GM12878 (cell line): ENCODE measurements around the gene COL19A1. TPM values are rescaled to one million over a fixed set of nuclear protein-coding genes. Genes with fewer than 3 reads are reported as not detected.

Source experiments
- ATAC-seq: fragments of 200-7000 bp; cut with Tn5 transposase; 3 replicates; pipeline ENCODE4 v1.9.1; 2020; ENCODE audit warnings: mild to moderate bottlenecking, moderate library complexity
- BruUV-seq: library from RNA; stranded (reverse); fragments of 400-500 nt; replicated peaks from 2 replicates; lab custom pipeline; 2021; lab: Mats Ljungman, UMichigan
- CTCF ChIA-PET: fragments of 300-600 bp; sonication (Branson Sonifier 250); formaldehyde crosslinking; extraction: SDS; loops from one replicate; lab custom pipeline; 2021; ENCODE audit warnings: inconsistent platforms; lab: Yijun Ruan, JAX
- POLR2A ChIA-PET: fragments of 350-600 bp; formaldehyde crosslinking; extraction: SDS; loops from one replicate; lab custom pipeline; 2021; ENCODE audit warnings: inconsistent platforms; lab: Charles Lee
- RAD21 ChIA-PET: fragments of 300-600 bp; sonication (Branson Sonifier 250); formaldehyde crosslinking; loops from one replicate; lab custom pipeline; 2023; ENCODE audit warnings: antibody characterized with exemption; ENCODE audit not compliant: unreplicated experiment; lab: Charles Lee
- SMC1A ChIA-PET: fragments of 300-600 bp; sonication (Branson Sonifier 250); formaldehyde crosslinking; loops from one replicate; lab custom pipeline; 2023; ENCODE audit not compliant: unreplicated experiment, uncharacterized antibody; lab: Charles Lee
- DNase-seq: peaks from one replicate; pipeline ENCODE4 v3.0.0-alpha.2; 2011; ENCODE audit warnings: low read depth, low spot score
- FAIRE-seq: peaks from 3 replicates; lab custom pipeline; 2011; peaks lifted over from hg19 to GRCh38; lab: Jason Lieb, UNC
- H2AFZ ChIP-seq: 2 replicates; pipeline ENCODE4 v1.6.0; 2011; ENCODE audit warnings: low read depth, low read length, control low read depth; ENCODE audit not compliant: control insufficient read depth
- H3K27ac ChIP-seq: 2 replicates; pipeline ENCODE4 v1.5.1; 2011; ENCODE audit warnings: control low read depth; ENCODE audit not compliant: control insufficient read depth, insufficient read depth
- H3K27me3 ChIP-seq, 2 experiments: replicated peaks in 1 of 2; 2 replicates each; pipeline versions ENCODE4 v1.6.0 to v1.6.1; 2011; ENCODE audit warnings: low read length in 1 of 2; ENCODE audit not compliant: control insufficient read depth in 2 of 2, insufficient read depth in 2 of 2
- H3K36me3 ChIP-seq, 2 experiments: 2 replicates each; pipeline ENCODE4 v1.5.1; 2011; ENCODE audit warnings: low read length in 1 of 2; ENCODE audit not compliant: control insufficient read depth in 2 of 2, insufficient read depth in 2 of 2
- H3K4me1 ChIP-seq: 2 replicates; pipeline ENCODE4 v1.6.1; 2011; ENCODE audit warnings: mild to moderate bottlenecking, low read length, moderate library complexity, mixed read lengths; ENCODE audit not compliant: control insufficient read depth, insufficient read depth
- H3K4me2 ChIP-seq: 2 replicates; pipeline ENCODE4 v1.6.0; 2011; ENCODE audit warnings: control low read depth; ENCODE audit not compliant: control insufficient read depth, insufficient read depth
- H3K4me3 ChIP-seq: fragments of 200-600 bp; sonication (generic); 2 replicates; pipeline ENCODE4 v1.5.1; 2016
- H3K79me2 ChIP-seq: 2 replicates; pipeline ENCODE4 v1.6.0; 2011; ENCODE audit warnings: low read length; ENCODE audit not compliant: control insufficient read depth, insufficient read depth
- H3K9ac ChIP-seq: 2 replicates; pipeline ENCODE4 v1.8.0; 2011; ENCODE audit warnings: low read length, control low read depth, mixed read lengths; ENCODE audit not compliant: control insufficient read depth, insufficient read depth
- H3K9me3 ChIP-seq: replicated peaks from 3 replicates; pipeline ENCODE4 v1.5.1; 2011; ENCODE audit warnings: mild to moderate bottlenecking, low read length; ENCODE audit not compliant: control insufficient read depth, insufficient read depth
- H4K20me1 ChIP-seq: 2 replicates; pipeline ENCODE4 v1.6.0; 2011; ENCODE audit not compliant: control insufficient read depth, insufficient read depth
- CBX3 ChIP-seq: fragments of 200-600 bp; sonication (generic); IDR thresholded peaks from 2 replicates; pipeline ENCODE4 v1.6.1; 2016; ENCODE audit warnings: low read depth, borderline replicate concordance
- NFYA ChIP-seq: IDR thresholded peaks from 2 replicates; pipeline ENCODE4 v1.6.1; 2011; ENCODE audit warnings: low read depth, mild to moderate bottlenecking, low read length, improper control_type of control experiment, borderline replicate concordance
- TCF3 ChIP-seq: IDR thresholded peaks from 2 replicates; pipeline ENCODE4 v1.6.1; 2012; ENCODE audit warnings: low read depth, mild to moderate bottlenecking, low read length, borderline replicate concordance; ENCODE audit not compliant: insufficient read depth
- WRNIP1 ChIP-seq: IDR thresholded peaks from 2 replicates; pipeline ENCODE4 v1.6.1; 2011; ENCODE audit warnings: low read depth, low read length, improper control_type of control experiment, borderline replicate concordance
- WGBS: methylation state at CpG from one replicate; pipeline ENCODE4 v1.1.6; 2016; ENCODE audit warnings: low lambda C conversion rate; ENCODE audit not compliant: insufficient replicate concordance, insufficient coverage; ENCODE audit errors: missing lambda C conversion rate; 5-methylcytosine and 5-hydroxymethylcytosine counted together
- in situ Hi-C: fragments of 300-500 bp; cut with MboI; formaldehyde crosslinking; loops from 9 replicates; pipeline ENCODE4 v1.14.3; 2018; ENCODE audit warnings: mixed read lengths
- intact Hi-C: fragments of 100-400 bp; cut with micrococcal nuclease; formaldehyde crosslinking; loops from one replicate; pipeline ENCODE4 v1.14.2; 2022; ENCODE audit not compliant: unreplicated experiment
- polyA plus RNA-seq, 11 experiments: library from polyadenylated mRNA; depleted of rRNA in 4 of 11; unstranded in 6 of 11; stranded (reverse) in 5 of 11; fragments of >200 nt; fragmentation: Nextera tagmentation in 4 of 11; fragmentation: Illumina TruSeq in 1 of 11; extraction: Ambion mirVana in 4 of 11; extraction: Trizol in 1 of 11; gene quantifications; 1 replicate in 1 of 11; 2 replicates in 10 of 11; pipeline versions ENCODE4 v1.2.1 to v1.2.3, GENCODE V29; 2011 to 2016; ENCODE audit warnings: inconsistent platforms in 2 of 11, missing spikeins in 2 of 11, low read depth in 1 of 11
- total RNA-seq, 4 experiments: library from RNA; depleted of rRNA in 3 of 4; stranded (reverse); fragments of >200 nt in 3 of 4; fragmentation: Illumina TruSeq in 1 of 4; extraction: Trizol in 1 of 4; gene quantifications; 2 replicates each; pipeline versions ENCODE4 v1.2.1 to v1.2.3, GENCODE V29; 2013 to 2021
- TF ChIP-seq, protein P1 (sequence below): fragments of 450-650 bp; IDR thresholded peaks from 2 replicates; pipeline ENCODE4 v1.6.1; 2017; ENCODE audit warnings: low read depth, mild to moderate bottlenecking, moderate library complexity

The COL19A1 gene
- total and polyA plus RNA-seq, 10 of the 15 experiments (the other 5 are each of a cell fraction or from before 2014, with no cell fraction given): 1.1 to 13.5 (median 4.1) TPM

DNA sequence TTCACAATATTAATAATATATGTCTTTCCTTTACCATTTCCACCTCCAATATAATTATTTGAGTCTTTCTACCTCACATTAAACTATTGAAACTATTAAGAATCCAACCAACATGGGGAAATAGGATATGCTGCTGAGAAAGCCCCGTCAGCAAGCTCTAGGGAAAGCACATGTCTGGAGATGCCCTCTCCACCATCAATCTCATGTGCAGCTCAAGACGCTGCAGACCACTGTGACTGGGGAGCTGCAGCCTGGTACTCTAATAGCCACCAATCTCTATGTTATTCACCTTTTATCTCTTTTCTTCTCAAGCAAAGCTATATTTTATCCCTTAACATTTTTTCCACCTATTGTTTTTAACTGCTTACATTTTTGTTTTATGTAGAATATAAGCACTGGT is 386.2 kb downstream of the COL19A1 start:
- intact Hi-C loops: no loop called here
- POLR2A ChIA-PET: no interaction called here
- no peak overlapping the region for H2AFZ ChIP-seq
- no peaks in the 10 kb centered on the region for H3K9me3 ChIP-seq
- DNase-seq (no peak), FAIRE-seq (no peak), ATAC-seq (no peak)
- TF ChIP-seq, protein P1, sequence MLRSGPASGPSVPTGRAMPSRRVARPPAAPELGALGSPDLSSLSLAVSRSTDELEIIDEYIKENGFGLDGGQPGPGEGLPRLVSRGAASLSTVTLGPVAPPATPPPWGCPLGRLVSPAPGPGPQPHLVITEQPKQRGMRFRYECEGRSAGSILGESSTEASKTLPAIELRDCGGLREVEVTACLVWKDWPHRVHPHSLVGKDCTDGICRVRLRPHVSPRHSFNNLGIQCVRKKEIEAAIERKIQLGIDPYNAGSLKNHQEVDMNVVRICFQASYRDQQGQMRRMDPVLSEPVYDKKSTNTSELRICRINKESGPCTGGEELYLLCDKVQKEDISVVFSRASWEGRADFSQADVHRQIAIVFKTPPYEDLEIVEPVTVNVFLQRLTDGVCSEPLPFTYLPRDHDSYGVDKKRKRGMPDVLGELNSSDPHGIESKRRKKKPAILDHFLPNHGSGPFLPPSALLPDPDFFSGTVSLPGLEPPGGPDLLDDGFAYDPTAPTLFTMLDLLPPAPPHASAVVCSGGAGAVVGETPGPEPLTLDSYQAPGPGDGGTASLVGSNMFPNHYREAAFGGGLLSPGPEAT: no peak
- TF ChIP-seq WRNIP1 (no peak), TCF3 (no peak), NFYA (no peak), CBX3 (no peak)
- RAD21 ChIA-PET: no interaction called here
- peaks cover 0 to 2% of the 10 kb centered on the region in 2 experiments; a peak in 2 of 4 replicates for H3K27me3 ChIP-seq
- no TSS peak for BruUV-seq
- no peaks in the 10 kb centered on the region for H3K79me2 ChIP-seq
- in situ Hi-C loops: no loop called here
- H3K27ac ChIP-seq: no peak overlapping the region
- no peak overlapping the region for H3K4me2 ChIP-seq
- SMC1A ChIA-PET: interaction anchor here (0.6 kb wide), 1 partner anchor 12 kb away, joined by 3 read pairs; no protein-coding TSS in a partner anchor
- H3K4me3 ChIP-seq: no peak overlapping the region
- no peaks in the 10 kb centered on the region for H3K4me1 ChIP-seq
- WGBS: 55% methylated on average over 2 of the region's 2 CpGs
- H3K9ac ChIP-seq: no peak overlapping the region
- no peaks in the 10 kb centered on the region for H4K20me1 ChIP-seq
- no peaks in the 10 kb centered on the region for H3K36me3 ChIP-seq
- CTCF ChIA-PET: interaction anchor here (0.8 to 1.2 kb wide), 2 partner anchors 11 to 58 kb away, joined by 3 to 4 read pairs; no protein-coding TSS in a partner anchor
